Kidney tubule cell (primary cell): Measurements from ENCODE around the gene MCU.
"Not testable (repeated sequence)": the region's sequence is repeated elsewhere in the genome, so short reads cannot be mapped to it uniquely, and the experiment has no call there.

ENCODE experiments used
- DNase-seq: peaks from one replicate; pipeline ENCODE4 v3.0.0-alpha.2; 2018; ENCODE audit warnings: low spot score

The MCU gene

GRCh38 chr10:72903941-72904446 lies 212.1 kb downstream of the MCU start:
- not testable (repeated sequence) for DNase-seq

- DNase-seq: no peak
Measured at GRCh38 chr10:72904806-72905205, 212.9 kb downstream of the MCU start.

GRCh38 chr10:72906446-72906845 lies 214.5 kb downstream of the MCU start:
- DNase-seq: no peak

DNA sequence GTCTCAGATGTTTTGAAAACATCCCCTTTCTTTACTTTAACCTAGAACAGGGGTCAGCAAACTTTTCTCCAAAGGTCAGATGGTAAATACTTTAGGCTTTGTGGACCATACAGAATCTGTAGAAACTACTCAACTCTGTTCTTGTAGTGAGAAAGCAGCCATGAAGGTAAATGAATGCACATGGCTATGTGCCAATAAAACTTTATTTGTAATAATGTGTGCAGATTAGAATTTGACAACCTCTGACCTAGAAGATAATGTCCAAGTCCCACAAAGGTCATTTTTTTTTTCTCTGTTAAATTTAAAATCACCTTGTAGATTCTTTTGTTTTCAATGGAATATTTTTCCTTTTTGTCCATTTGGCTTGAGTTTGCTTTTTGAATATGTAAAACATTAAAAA lies 218.8 kb downstream of the MCU start:
- DNase-seq: no peak

DNA sequence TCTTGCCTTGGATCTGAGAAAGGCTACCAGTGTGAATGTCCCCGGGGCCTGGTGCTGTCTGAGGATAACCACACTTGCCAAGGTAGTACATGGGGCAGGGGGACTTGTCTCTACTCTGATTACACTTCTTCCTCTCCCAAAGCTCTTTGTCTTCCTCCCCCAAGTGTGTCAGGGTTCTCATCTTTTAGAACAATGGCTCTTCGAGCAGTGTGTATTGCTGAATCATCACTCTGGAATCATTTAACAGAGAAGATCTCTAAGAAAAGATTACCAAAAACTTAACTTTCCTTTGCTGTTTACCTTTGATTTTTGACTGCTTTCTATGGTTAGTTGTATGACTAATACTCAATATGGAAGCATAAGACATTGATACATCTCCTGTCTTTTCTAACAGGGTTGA lies 219.8 kb downstream of the MCU start:
- no peak for DNase-seq

DNA sequence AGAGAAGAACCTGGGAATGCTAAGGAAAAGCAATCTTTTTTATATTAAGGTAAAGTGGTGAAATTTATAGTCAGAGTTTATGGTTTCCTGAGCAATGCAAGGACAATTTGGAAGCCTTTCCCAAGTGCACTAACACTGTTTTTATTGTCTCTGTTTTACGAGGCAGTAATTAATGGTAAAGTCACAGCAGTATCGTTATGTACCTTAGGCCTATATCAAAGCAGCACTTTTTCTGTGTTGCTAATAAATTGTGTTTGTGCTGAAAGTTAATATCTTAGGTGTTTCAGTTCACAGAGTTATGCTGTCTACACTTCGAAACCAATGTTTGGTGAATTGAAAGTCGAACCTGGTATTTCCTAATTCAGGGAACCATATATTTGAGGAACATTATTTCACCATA lies 220.8 kb downstream of the MCU start:
- no peak for DNase-seq

- DNase-seq: no peak
Measured at GRCh38 chr10:72913287-72913686, 221.3 kb downstream of the MCU start.

DNA sequence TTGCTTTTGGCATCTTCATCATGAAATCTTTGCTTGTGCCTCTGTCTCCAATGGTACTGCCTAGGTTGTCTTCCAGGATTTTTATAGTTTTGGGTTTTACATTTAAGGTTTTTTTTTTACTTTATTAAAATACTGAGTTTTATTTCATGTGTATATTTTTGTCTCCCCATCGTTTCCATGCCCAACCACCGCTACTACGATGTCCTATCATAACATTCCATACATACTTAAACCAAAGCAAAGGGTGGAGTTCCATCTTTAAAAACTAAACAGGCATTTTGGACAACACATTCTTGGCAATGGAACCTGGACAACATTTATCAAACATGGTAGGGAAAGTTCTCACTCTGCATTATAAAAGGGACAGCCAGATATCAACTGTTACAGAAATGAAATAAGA lies 225.3 kb downstream of the MCU start:
- DNase-seq: not testable (repeated sequence)

- DNase-seq: not testable (repeated sequence)
Measured at GRCh38 chr10:72917803-72918332, 225.9 kb downstream of the MCU start.

GRCh38 chr10:72918352-72918751 lies 226.4 kb downstream of the MCU start:
- no peak for DNase-seq

DNA sequence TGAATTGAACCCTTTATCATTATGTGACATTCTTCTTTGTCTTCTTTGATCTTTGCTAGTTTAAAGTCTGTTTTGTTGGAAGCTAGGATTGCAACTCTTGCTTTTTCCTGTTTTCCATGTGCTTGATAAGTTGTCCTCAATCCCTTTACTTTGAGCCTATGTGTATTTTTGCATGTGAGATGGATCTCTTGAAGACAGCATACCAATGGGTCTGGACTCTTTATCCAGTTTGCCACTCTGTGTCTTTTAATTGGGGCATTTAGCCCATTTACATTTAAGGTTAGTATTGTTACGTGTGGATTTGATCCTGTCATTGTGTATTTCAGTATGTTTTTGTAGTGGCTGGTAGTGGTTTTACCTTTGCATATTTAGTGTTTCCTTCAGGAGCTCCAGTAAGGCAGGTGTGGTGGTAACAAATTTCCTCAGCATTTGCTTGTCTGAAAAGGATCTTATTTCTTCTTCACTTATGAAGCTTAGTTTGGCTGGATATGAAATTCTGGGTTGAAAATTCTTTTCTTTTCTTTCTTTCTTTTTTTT lies 229.3 kb downstream of the MCU start:
- DNase-seq: not testable (repeated sequence)

DNA sequence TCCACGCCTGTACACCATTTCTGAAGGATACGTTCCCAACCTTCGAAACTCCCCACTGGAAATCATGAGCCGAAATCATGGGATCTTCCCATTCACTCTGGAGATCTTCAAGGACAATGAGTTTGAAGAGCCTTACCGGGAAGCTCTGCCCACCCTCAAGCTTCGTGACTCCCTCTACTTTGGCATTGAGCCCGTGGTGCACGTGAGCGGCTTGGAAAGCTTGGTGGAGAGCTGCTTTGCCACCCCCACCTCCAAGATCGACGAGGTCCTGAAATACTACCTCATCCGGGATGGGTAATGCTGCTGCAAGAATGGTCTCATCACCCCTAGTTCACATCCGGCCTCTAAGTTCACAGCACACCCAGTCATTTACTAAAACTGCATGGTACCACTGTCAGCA lies 232.4 kb downstream of the MCU start:
- no peak for DNase-seq

DNA sequence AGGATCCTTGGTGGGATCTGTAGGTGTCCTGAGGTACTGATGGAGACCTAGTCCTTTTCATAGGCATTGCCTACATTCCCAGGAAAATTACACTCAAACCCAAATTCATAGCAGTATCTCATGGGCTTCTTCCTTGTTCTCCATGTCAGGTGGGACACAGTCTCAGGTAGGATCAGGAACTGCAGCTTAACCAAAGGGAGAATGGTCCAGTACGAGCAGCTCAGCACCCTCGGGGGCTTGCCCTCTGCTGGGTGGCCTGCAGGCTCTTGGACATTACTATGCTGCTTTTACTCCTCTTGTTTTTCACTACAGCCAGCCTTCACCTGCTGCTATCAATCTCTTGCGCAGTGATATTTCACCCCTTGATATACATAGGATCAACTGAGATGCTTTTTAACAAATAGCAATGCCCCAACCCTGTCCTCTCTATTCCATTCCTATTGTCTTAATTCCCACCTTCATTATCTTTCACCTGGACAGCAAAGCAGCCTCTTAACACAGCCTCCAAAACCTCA lies 234.1 kb downstream of the MCU start:
- no peak for DNase-seq

GRCh38 chr10:72927485-72927884 lies 235.5 kb downstream of the MCU start:
- DNase-seq: no peak

DNA sequence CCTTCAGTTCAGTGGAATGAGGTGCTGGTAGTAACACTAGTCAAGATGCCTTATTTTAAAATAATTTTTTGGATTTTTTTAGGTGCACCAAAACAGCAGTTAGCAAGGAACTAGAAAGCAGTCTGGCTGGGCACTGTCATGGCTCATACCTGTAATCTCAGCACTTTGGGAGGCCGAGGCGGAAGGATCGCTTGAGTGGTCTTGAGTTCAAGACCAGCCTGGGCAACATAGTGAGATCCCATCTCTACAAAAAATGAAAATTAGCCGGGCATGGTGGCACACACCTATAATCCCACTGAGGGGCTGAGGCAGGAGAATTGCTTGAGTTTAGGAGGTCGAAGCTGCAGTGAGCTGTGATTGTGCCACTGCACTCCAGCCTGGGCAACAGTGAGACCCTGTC lies 236.9 kb downstream of the MCU start:
- DNase-seq: no peak

DNA sequence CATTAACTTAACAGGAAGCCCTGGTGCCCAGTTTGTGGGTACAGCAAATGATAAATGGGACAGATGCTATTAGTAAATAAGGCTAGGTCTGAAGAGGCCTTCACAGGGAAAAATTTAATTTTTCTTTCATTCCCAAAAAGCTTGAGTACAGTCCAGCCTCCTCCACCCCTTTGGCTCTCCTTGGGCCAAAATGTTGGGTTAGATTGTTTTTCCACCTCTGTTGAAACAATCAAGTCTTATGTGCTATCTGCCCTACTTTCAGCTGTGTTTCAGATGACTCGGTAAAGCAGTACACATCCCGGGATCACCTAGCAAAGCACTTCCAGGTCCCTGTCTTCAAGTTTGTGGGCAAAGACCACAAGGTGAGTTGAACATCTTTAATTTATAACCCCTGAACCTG lies 238.3 kb downstream of the MCU start:
- no peak for DNase-seq

DNA sequence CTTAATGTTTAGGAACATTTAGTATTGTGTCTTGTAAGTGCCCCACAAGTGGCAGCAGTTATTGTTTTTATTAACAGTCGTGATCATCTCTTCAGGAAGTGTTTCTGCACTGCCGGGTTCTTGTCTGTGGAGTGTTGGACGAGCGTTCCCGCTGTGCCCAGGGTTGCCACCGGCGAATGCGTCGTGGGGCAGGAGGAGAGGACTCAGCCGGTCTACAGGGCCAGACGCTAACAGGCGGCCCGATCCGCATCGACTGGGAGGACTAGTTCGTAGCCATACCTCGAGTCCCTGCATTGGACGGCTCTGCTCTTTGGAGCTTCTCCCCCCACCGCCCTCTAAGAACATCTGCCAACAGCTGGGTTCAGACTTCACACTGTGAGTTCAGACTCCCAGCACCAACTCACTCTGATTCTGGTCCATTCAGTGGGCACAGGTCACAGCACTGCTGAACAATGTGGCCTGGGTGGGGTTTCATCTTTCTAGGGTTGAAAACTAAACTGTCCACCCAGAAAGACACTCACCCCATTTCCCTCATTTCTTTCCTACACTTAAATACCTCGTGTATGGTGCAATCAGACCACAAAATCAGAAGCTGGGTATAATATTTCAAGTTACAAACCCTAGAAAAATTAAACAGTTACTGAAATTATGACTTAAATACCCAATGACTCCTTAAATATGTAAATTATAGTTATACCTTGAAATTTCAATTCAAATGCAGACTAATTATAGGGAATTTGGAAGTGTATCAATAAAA lies 240.5 kb downstream of the MCU start:
- no peak for DNase-seq

DNA sequence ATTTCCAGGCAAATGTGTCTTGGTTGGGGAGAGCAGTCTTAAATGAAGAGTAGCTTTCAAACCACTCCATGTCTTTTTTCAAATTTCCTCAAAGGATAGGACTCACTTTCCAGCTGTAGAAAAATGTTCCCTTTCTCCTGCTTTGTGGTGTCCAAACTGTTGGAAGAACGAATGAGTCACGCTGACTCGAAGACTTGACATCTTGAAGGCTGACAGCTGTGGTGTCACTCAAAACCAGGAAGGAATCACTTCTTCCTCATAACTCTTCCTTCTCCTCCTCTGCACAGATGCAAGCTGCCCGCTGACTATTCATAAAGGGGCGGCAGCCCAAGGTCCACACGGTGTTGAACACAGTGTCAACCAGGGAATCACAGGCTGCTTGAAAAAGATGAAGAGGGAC lies 243.4 kb downstream of the MCU start:
- peak; percentile 86 for DNase-seq
